ENCODE results near the gene TANC1. TPM values are rescaled to one million over a fixed set of nuclear protein-coding genes. Genes with fewer than 3 reads are reported as not detected.

TANC1 gene
- total RNA-seq, 2 donors from 2014 or later = 2.9 to 9.5 TPM

DNA sequence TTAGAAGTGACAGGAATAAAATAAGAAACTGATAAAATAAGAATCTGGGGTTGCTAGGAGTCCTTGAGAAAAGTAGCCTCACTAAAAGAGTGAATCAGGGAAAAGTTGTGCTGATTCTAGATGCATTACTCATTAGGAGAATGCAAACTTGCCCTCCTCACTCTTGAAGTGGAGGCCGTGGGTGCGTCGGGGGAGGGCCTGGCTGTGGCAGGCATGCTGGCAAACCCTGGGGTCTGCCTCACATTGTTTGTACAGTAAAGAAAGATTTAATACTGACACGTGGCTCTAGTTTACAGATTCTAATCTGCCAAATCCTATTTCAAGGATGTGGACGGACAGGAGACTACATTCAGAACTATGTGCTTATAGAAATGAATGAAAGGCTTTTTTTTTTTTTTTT is 41.9 kb downstream of the TANC1 start:
- Histone ChIP-seq H3K4me3 (ENCODE audit: low read length) (peak overlapping the region; percentile 3), H3K4me1 (ENCODE audit: control insufficient read depth, insufficient read depth, low read length) (no peaks in the 10 kb centered on the region), H3K27ac (ENCODE audit: low read depth, low read length) (no peak overlapping the region), H3K27me3 (ENCODE audit: control insufficient read depth, insufficient read depth, low read length, poor library complexity, severe bottlenecking) (no peaks in the 10 kb centered on the region), H3K9ac (ENCODE audit: extremely low read depth, low read length, poor library complexity, severe bottlenecking) (no peak overlapping the region), H3K9me3 (ENCODE audit: control insufficient read depth, low read length) (peaks cover 76% of the 10 kb centered on the region), H3K36me3 (ENCODE audit: control insufficient read depth, insufficient read depth, low read length) (peaks cover 83% of the 10 kb centered on the region)
- no peak for DNase-seq
- WGBS, 2 experiments (ENCODE audit: insufficient coverage in 1 of 2, insufficient read length in 1 of 2) = 60 to 83% methylated on average over 1 to 5 of the region's 5 CpGs
- no peak overlapping the region for H3K4me3 Mint-ChIP-seq
- H3K36me3 Mint-ChIP-seq (ENCODE audit: low read depth) = peaks cover 28% of the 10 kb centered on the region
- peaks cover 27% of the 10 kb centered on the region for H3K9me3 Mint-ChIP-seq
- H3K27ac Mint-ChIP-seq = no peak overlapping the region
- TF ChIP-seq, protein P1, sequence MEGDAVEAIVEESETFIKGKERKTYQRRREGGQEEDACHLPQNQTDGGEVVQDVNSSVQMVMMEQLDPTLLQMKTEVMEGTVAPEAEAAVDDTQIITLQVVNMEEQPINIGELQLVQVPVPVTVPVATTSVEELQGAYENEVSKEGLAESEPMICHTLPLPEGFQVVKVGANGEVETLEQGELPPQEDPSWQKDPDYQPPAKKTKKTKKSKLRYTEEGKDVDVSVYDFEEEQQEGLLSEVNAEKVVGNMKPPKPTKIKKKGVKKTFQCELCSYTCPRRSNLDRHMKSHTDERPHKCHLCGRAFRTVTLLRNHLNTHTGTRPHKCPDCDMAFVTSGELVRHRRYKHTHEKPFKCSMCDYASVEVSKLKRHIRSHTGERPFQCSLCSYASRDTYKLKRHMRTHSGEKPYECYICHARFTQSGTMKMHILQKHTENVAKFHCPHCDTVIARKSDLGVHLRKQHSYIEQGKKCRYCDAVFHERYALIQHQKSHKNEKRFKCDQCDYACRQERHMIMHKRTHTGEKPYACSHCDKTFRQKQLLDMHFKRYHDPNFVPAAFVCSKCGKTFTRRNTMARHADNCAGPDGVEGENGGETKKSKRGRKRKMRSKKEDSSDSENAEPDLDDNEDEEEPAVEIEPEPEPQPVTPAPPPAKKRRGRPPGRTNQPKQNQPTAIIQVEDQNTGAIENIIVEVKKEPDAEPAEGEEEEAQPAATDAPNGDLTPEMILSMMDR (conservative IDR thresholded peaks at IDR 0.05) = no peak
- H3K4me1 Mint-ChIP-seq = peaks cover 11% of the 10 kb centered on the region
- H3K27me3 Mint-ChIP-seq (ENCODE audit: insufficient read depth) = no peaks in the 10 kb centered on the region

DNA sequence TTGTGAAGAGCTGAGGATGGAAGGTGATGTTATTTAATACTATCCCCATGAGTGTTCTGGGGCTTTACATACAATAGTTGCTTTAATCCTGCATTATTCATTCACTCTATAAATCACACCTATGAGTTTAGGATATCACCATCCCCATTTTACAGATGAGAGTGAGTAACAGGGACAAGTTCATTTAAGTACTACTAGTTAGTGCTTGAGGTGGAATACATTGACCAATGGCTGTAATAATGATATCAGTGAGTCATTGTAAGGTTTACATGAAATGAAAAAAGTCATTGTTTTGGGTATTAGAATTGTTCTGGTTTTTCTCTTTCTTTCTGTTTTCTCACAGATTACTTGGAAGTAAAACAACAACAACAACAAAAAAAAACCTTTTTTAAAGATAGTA is 42.5 kb downstream of the TANC1 start:
- peaks cover 77% of the 10 kb centered on the region for H3K9me3 ChIP-seq (ENCODE audit: control insufficient read depth, low read length)
- no peak overlapping the region for H3K27ac ChIP-seq (ENCODE audit: low read depth, low read length)
- peaks cover 83% of the 10 kb centered on the region for H3K36me3 ChIP-seq (ENCODE audit: control insufficient read depth, insufficient read depth, low read length)
- H3K27me3 ChIP-seq (ENCODE audit: control insufficient read depth, insufficient read depth, low read length, poor library complexity, severe bottlenecking) = no peaks in the 10 kb centered on the region
- no peak overlapping the region for H3K9ac ChIP-seq (ENCODE audit: extremely low read depth, low read length, poor library complexity, severe bottlenecking)
- TF ChIP-seq, protein P1 (conservative IDR thresholded peaks at IDR 0.05) = no peak
- H3K4me1 ChIP-seq (ENCODE audit: control insufficient read depth, insufficient read depth, low read length) = no peaks in the 10 kb centered on the region
- H3K4me3 Mint-ChIP-seq = no peak overlapping the region
- no peak for DNase-seq
- H3K27me3 Mint-ChIP-seq (ENCODE audit: insufficient read depth) = no peaks in the 10 kb centered on the region
- H3K4me1 Mint-ChIP-seq = peaks cover 11% of the 10 kb centered on the region
- peaks cover 33% of the 10 kb centered on the region for H3K9me3 Mint-ChIP-seq
- H3K4me3 ChIP-seq (ENCODE audit: low read length) = no peak overlapping the region
- H3K36me3 Mint-ChIP-seq (ENCODE audit: low read depth) = peaks cover 34% of the 10 kb centered on the region
- H3K27ac Mint-ChIP-seq = no peak overlapping the region

DNA sequence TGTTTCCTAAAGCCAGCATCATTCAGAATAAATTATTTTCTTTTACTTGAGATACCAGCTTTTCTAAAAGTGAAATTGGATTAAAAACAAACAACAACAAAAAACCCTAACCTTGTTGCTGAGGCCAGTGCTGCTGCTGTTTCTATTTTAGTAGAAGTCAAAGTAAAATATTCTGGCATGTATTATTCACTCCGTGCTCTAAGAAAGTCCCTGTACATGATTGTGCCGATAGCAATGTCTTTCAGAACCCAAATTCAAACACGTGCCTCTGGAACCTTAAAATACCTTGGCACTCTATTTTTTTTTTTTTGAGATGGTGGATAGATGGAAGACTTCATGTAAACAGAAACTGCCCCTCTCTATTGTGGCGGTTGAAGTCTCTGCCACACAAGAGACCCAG is 43.7 kb downstream of the TANC1 start:
- Mint-ChIP-seq H3K27me3 (ENCODE audit: insufficient read depth) (no peaks in the 10 kb centered on the region), H3K4me3 (no peak overlapping the region), H3K4me1 (peaks cover 11% of the 10 kb centered on the region), H3K27ac (no peak overlapping the region), H3K36me3 (ENCODE audit: low read depth) (peaks cover 37% of the 10 kb centered on the region), H3K9me3 (peaks cover 40% of the 10 kb centered on the region)
- Histone ChIP-seq H3K4me3 (ENCODE audit: low read length) (no peak overlapping the region), H3K27ac (ENCODE audit: low read depth, low read length) (no peak overlapping the region), H3K9ac (ENCODE audit: extremely low read depth, low read length, poor library complexity, severe bottlenecking) (no peak overlapping the region), H3K4me1 (ENCODE audit: control insufficient read depth, insufficient read depth, low read length) (no peaks in the 10 kb centered on the region), H3K9me3 (ENCODE audit: control insufficient read depth, low read length) (peaks cover 73% of the 10 kb centered on the region), H3K36me3 (ENCODE audit: control insufficient read depth, insufficient read depth, low read length) (peaks cover 76% of the 10 kb centered on the region), H3K27me3 (ENCODE audit: control insufficient read depth, insufficient read depth, low read length, poor library complexity, severe bottlenecking) (no peaks in the 10 kb centered on the region)
- TF ChIP-seq, protein P1 (conservative IDR thresholded peaks at IDR 0.05) = no peak
- no peak for DNase-seq
- WGBS, 2 experiments (ENCODE audit: insufficient coverage in 1 of 2, insufficient read length in 1 of 2) = 88 to 100% methylated on average over 3 to 4 of the region's 4 CpGs
